Measurements from ENCODE around the gene TCHHL1.
"Not testable (repeated sequence)": the region's sequence is repeated elsewhere in the genome, so short reads cannot be mapped to it uniquely, and the experiment has no call there.

Gene TCHHL1

GRCh38 chr1:152084853-152085252, 4.0 kb downstream of the TCHHL1 start:
- no peak for DNase-seq

DNA sequence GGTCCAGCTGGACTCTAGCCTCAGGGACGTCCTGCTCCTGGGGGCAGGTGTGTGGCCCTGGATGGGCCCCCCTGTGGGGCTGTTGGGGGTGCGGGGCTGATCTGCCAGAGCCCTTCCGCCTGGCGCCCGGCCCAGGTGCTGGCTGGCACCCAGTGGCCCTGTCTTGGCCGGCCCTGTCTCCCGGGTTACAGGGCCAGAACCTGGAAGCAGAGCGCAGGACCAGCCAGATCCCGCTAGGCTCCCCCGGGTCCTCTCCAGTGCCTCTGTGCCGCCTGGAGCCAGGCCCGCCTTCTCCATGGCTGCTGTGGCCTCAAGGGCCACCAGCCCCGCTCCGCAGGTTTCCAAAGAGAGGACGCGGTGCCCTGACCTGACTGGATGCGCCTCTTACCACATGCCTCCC, 7.8 kb downstream of the TCHHL1 start:
- not testable (repeated sequence) for DNase-seq

DNA sequence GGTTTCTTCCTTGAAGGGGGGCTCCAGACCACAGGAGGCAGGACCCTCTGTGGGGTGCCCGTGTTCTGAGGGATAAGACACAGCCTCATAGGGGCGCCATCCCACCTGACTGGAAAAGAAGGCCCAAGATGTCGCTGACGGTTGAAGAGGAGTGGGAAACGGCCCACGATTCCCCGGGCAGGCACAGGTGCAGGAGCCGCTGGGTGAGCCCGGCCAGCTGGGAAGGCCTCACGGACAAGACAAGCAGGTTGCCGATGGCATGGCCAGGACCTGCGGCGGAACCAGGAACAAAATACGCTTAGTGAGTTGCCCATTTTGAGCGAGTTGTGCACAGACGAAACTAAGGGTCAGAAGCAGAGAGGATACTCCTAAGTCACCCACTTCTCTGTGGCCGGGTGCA, 8.4 kb downstream of the TCHHL1 start:
- not testable (repeated sequence) for DNase-seq

GRCh38 chr1:152078831-152079441, 9.9 kb downstream of the TCHHL1 start:
- no peak for DNase-seq

- DNase-seq, result no peak
These were observed 16.6 kb downstream of the TCHHL1 start for GRCh38 chr1:152072311-152072710.

DNA sequence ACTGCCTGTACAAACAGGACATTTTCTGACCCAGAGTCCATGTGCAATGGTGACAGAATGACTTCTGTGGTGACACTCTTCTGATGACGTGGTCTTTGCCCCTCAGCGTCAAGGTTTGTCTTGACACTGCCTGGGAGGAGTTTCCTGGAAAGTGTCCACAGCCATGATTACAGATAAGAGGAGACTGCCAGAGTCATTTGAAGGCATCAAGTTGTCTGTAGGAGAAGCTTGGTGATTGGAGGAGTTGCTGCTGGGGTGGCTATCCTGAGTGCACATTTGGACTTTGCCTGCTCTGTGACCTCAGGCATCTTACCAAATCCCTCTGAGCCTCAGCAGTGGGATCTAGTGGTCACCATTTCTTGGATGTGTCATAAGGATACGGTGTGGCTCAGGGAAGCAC, 17.7 kb downstream of the TCHHL1 start:
- DNase-seq, result no peak

DNA sequence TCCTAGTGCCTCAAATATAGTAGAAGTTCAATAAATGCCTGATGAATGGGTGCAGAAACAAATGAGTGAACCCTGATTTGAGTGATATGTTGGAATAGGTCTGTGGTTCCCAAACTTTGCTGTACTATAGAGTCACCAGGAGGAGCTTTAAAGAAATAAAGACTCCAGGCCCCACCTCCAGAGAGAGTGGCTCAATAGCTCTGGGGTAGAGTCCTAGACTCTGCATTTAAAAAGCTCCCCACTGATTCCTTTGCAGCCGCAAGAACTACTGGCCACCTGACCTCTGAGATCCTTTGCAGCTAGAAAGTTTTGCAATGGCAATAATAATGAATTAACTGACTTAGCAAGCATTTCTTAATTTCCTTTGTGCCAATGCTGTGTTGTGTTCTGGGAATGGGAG, 20.9 kb downstream of the TCHHL1 start:
- DNase-seq, result no peak

DNA sequence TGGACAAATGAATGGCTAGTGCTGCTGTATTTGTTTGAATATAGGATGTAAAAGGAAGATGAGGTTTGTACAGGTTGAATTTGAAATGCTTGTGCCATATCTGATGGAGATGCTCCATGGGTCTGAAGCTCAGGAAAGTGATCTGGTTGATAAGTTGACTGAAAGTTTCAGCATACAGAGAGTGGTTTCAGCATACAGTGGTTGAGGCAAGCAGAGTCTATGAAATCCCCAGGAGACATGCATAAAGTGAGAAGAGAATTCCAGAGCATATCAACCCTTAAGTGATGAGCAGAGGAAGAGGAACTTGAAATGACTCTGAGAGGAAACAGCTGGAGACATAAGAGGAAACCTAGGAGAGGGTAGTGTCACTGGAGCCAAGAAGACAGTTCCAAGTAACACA, 21.7 kb downstream of the TCHHL1 start:
- no peak for DNase-seq

DNA sequence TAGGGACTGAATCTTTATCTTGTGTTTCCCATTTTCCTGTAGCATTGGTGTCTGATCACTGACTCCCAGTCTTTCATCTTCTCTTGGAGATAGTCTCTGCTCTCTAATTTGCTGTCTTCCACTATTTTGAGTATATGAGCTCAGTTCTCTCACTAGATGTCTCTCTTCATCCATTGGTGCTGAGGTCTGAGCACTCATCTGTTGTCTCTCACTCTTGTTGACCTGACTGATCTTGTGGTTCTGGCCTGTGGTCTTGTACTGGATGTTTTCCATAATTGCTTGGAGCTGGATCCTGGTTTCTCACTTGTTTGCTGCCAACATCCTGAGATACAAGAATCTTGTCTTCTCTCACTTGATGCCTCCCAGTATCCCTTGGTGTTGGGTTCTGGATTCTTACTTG, 26.9 kb downstream of the TCHHL1 start:
- DNase-seq, result no peak

DNA sequence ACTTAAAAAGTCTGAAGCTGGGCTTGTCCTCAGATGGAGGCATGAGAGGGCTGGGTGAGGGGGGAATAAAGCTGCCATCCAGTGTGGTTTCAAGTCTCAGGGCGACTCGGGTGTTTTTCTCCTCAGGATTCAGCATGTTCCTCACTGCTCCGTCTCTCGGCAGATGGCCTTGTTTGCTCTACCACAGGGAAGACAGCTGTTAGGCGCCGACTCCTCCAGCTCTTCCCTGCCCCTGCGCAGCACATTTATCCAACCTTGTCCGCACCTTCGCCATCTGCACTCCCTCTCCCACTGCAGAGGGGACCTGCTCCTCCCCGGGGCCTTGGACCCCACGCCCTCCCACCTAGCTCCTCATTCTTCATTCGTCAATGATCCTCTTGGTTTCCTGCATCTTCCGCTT, 35.5 kb downstream of the TCHHL1 start:
- DNase-seq, result peak; percentile 9

GRCh38 chr1:152052606-152053005, 36.3 kb downstream of the TCHHL1 start:
- peak; percentile 79 for DNase-seq

- DNase-seq, result no peak
These were observed 37.8 kb downstream of the TCHHL1 start for GRCh38 chr1:152050886-152051675.

DNA sequence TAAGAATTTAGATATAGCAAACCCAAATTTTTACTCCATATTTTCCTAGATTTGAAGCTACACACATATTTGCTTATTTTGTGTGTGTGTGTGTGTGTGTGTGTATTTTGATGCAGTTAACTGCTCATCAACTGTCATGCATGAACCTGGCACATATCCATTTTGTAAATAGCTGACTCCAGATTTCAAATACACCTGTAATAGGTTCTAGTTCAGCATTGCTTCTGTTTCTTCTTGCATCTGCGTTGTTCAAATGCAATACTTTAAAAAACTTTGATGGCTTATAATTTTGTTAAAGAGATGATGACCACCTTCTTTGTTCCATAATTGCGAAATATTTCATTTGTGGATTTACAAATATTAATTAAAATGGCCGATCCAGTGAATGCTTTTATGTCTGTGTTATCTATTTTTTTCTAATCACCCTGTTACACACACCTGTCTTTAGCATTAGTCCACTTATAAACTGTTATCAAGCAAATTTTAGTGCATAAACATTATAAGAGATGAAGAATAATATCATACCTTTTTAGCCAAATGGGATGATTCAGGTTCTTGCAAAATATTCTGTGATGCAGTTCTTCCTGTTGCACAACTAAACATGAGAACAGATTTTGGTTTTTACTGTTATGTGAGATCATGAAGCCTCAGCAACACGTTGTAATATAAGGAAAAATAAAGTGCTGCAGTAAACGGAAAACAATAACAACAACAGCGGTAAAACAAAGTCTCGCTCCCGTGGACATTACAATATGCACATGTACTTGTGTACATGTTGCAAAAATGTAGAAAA, 39.4 kb downstream of the TCHHL1 start:
- no peak for DNase-seq

DNA sequence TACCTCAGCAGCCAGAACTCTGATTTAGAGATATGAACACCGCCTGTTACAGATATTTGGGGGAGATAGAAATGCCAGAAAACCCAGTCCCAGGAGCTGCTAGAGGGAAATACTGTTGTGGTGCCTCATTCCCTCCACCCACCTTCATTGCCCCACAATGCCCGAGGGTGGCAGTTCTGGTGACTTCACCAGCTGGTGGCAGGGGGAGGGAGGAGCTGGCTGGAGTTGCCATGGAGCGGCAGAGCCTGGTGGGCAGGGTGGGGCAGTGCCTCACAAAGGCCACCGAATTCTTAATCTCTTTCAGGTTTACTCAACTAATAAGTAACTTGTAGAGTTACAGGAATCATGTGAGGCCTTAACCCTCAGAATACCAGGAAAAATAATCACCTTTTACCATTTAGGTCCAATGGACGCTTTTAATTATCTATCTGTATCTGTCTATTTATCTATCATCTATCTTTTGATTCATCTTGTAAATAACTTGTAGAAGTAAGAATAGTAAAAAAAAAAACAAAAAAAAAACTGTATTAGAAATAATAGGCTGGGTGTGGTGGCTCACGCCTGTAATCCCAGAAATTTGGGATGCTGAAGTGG, 40.4 kb downstream of the TCHHL1 start:
- DNase-seq, result peak; percentile 53

GRCh38 chr1:152047730-152048415, 41.0 kb downstream of the TCHHL1 start:
- DNase-seq, result peak; percentile 71

- DNase-seq, result no peak
These were observed 41.5 kb downstream of the TCHHL1 start for GRCh38 chr1:152047413-152047729.

DNA sequence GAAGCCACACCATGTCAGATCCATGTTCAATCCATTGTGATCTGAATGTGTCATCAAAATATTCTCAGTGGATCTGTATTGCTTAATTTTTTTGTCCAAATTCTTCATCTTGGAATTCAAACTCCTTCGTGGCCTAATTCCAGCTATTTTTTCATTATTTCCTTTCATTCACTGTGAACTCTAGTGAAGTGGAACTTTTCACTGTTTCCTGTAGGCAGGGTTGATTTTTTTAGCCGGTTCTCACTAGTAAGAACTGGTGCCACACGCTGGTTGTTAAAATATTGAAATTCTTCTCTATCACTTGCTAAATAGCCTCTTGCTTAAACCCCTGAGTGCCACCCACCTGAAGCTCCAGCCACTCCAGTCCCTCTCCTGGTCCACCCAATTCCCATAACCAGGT, 44.5 kb downstream of the TCHHL1 start:
- no peak for DNase-seq

DNA sequence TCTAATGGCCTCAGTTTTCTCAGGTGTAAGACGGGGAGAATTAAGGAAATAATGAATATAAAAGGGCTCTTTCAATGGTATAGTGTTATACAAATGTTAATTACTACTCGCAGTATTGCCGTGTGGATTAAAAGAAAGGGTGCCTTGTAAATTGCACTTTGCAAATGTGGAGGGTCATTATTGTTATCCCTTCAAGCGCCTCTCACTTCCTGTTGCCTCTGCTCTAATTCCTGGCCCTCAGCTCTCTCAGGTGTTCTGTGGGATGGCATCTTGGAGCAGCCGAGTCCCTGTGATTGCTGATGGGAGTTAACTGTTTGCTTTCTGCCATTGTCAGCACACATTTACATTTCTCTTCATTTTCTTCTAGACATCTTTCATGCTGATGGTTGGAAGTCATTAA, 45.0 kb downstream of the TCHHL1 start:
- DNase-seq, result peak; percentile 6

- no peak for DNase-seq
These were observed 46.8 kb downstream of the TCHHL1 start for GRCh38 chr1:152042030-152042429.

- no peak for DNase-seq
These were observed 49.0 kb downstream of the TCHHL1 start for GRCh38 chr1:152039886-152040285.

GRCh38 chr1:152039461-152039860, 49.4 kb downstream of the TCHHL1 start:
- DNase-seq, result no peak

DNA sequence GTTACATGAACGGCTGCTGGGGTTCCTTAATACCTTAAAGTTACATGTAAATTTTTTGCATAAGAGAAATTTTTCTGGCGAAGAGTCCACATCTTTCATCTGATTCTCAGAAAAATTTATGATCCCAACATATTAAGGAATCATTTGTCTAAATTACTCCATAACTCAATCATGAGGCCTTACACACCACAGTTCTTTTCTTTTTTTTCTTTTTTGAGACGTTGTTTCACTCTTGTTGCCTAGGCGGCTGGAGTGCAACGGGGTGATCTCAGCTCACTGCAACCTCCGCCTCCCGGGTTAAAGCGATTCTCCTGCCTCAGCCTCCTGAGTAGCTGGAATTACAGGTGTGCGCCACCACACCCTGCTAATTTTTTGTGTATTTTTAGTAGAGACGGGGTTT, 50.0 kb downstream of the TCHHL1 start:
- no peak for DNase-seq
